ENCODE measurements around the gene MAP3K6. TPM values are rescaled to one million over a fixed set of nuclear protein-coding genes. Genes with fewer than 3 reads are reported as not detected.

The MAP3K6 gene
- total and polyA plus RNA-seq, 4 donors, result 11.5 to 164 (median 87.6) TPM

DNA sequence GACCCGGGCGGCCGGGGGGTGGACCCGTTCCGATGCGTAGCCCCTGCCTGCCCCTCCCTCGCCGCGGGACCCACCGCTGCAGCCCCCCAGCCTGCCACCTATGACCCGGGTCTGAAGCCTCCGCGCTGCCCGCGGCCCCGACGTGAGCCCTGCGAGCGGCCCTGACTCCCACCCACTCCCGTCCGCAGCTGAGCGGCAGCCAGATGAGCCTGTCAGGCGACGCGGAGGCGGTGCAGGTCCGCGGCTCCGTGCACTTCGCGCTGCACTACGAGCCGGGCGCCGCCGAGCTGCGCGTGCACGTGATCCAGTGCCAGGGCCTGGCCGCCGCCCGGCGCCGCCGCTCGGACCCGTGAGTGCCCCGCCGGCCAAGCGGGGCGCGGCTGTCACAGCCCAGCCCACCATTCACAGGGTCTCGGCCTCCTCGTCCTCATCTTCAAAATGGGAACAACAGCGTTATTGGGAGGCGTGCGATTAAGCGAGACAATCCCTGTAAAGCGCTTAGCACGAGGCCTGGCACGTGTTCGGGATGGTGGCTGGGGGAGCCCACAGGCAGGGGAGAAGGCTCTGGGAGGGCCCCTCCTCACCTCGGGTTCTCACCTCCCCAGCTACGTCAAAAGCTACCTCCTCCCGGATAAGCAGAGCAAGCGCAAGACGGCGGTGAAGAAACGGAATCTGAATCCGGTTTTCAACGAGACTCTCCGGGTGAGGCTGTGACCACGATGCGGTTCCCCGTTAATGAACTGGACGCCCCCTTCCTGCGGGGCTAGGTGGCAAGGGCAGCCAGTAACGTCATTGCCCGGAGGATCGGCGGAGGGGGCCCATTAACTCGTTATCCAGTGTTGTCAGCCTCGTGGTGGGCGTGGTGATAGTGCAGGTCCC is 16.7 kb downstream of the MAP3K6 start:
- H3K36me3 ChIP-seq (ENCODE audit: control insufficient read depth in 1 of 2, insufficient read depth in 2 of 2, low read length in 1 of 2), result peaks cover 0 to 4% of the 10 kb centered on the region in 2 donors
- H3K9me3 ChIP-seq (ENCODE audit: control insufficient read depth, low read length), result no peaks in the 10 kb centered on the region
- H3K4me3 ChIP-seq (ENCODE audit: low read length in 2 of 2), result no peak overlapping the region
- DNase-seq, result peak in 1 of 2 donors; percentile 90
- no peaks in the 10 kb centered on the region for H3K27me3 ChIP-seq (ENCODE audit: control insufficient read depth in 1 of 2, insufficient read depth in 2 of 2, low read length in 1 of 2)
- WGBS, 2 donors, result 4 to 6% methylated on average over 81 to 84 of the region's 84 CpGs
- intact Hi-C loops (cut with DNase I), result no loop called here
- H3K4me1 ChIP-seq (ENCODE audit: control insufficient read depth in 1 of 2, insufficient read depth in 2 of 2, low read length in 2 of 2), result no peaks in the 10 kb centered on the region
- no peak overlapping the region for H3K27ac ChIP-seq (ENCODE audit: low read depth in 1 of 2, low read length in 2 of 2)
- ATAC-seq (ENCODE audit: low FRiP score), result peak; percentile 68

DNA sequence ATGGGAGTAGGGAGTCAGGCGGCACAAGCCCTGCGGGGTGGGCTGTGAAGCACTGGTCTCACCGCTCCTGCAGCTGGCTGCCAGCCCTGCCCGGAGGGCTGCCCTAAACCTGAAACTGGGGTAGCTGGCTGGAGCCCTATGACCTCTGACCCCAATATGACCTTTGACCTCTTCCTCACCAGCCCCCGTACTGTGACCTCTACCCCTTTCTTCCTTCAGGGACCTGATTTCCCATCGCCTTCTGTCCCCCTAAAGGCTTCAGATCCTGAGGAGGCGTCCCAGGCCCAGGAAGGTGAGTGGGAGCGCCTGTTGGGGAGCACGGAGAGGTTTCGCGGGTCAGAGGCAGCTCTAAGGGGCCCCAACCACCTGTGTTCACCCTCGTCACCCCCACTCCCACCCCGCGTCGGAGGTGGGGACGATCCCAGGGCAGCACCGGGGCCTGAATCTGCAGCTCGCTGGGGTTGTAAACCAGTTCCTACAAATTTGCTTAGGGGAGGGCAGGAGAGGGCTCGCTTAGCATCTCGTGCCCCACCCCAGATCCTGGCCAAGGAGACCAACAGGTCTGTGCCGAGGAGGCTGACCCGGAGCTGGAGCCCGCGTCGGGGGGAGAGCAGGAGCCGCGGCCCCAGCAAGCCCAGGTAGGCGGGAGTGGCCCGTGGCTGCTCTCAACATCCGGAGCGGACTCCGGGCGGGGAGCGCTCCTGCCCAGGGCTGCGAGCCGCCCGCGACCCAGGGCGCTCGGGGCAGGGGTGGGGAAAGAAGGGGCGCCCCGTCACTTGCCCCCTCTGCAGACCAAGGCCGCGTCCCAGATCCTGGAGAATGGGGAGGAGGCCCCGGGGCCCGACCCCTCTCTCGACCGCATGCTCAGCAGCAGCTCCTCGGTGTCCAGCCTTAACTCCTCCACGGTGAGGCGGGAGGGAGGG is 17.6 kb downstream of the MAP3K6 start:
- H3K4me3 ChIP-seq (ENCODE audit: low read length in 2 of 2), result no peak overlapping the region
- no peaks in the 10 kb centered on the region for H3K27me3 ChIP-seq (ENCODE audit: control insufficient read depth in 1 of 2, insufficient read depth in 2 of 2, low read length in 1 of 2)
- WGBS, 2 donors, result 18 to 20% methylated on average over 45 to 51 of the region's 51 CpGs
- no peaks in the 10 kb centered on the region for H3K4me1 ChIP-seq (ENCODE audit: control insufficient read depth in 1 of 2, insufficient read depth in 2 of 2, low read length in 2 of 2)
- ATAC-seq (ENCODE audit: low FRiP score), result peak; percentile 23
- H3K36me3 ChIP-seq (ENCODE audit: control insufficient read depth in 1 of 2, insufficient read depth in 2 of 2, low read length in 1 of 2), result peaks cover 0 to 4% of the 10 kb centered on the region in 2 donors
- DNase-seq, result no peak
- intact Hi-C loops (cut with DNase I), result no loop called here
- no peak overlapping the region for H3K27ac ChIP-seq (ENCODE audit: low read depth in 1 of 2, low read length in 2 of 2)
- H3K9me3 ChIP-seq (ENCODE audit: control insufficient read depth, low read length), result no peaks in the 10 kb centered on the region

DNA sequence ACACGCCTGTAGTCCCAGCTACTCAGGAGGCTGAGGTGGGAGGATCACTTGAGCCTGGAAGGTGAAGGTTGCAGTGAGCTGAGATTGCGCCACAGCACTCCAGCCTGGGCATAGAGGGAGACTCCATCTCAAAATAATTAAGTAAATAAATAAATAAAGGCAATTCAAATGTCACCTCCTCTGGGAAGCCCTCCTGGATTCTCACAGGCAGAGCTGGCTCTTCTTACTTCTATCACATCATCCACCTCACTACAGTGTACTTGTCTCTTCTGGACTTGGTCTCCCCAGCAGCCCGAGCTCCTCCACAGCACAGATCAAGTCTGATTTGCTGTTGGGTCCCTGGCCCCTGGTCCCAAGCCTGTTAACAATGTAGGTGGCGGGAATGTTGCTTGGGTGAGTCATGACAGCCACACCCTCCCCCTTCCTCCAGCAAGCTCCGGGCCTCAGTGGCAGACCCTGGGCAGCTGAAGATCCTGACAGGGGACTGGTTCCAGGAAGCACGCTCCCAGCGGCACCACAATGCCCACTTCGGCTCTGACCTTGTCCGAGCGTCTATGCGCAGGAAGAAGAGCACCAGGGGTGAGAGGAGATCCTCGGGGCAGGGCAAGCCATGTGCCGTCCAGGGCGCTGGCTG is 19.7 kb downstream of the MAP3K6 start:
- no peak overlapping the region for H3K4me3 ChIP-seq (ENCODE audit: low read length in 2 of 2)
- ATAC-seq (ENCODE audit: low FRiP score), result no peak
- DNase-seq, result no peak
- H3K27me3 ChIP-seq (ENCODE audit: control insufficient read depth in 1 of 2, insufficient read depth in 2 of 2, low read length in 1 of 2), result no peaks in the 10 kb centered on the region
- H3K9me3 ChIP-seq (ENCODE audit: control insufficient read depth, low read length), result no peaks in the 10 kb centered on the region
- no peaks in the 10 kb centered on the region for H3K36me3 ChIP-seq (ENCODE audit: control insufficient read depth in 1 of 2, insufficient read depth in 2 of 2, low read length in 1 of 2)
- intact Hi-C loops (cut with DNase I), result no loop called here
- WGBS, 2 donors, result 80 to 83% methylated on average over 14 of the region's 14 CpGs
- H3K4me1 ChIP-seq (ENCODE audit: control insufficient read depth in 1 of 2, insufficient read depth in 2 of 2, low read length in 2 of 2), result no peaks in the 10 kb centered on the region
- no peak overlapping the region for H3K27ac ChIP-seq (ENCODE audit: low read depth in 1 of 2, low read length in 2 of 2)

DNA sequence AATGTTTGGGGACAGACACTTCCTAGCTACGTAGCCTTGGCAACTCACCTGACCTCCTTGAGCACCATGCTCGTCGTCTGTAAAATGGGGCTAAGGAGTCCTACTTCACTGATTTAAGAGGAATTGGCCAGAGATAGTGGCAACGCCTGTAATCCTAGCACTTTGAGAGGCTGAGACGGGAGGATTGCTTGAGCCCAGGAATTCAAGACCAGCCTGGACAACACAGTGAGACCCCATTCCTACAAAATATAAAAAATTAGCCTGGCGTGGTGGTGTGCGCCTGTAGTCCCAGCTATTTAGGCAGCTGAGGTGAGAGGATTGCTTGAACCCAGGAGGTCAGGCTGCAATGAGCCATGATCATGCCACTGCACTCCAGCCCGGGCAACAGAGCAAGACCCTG is 20.4 kb downstream of the MAP3K6 start:
- no peaks in the 10 kb centered on the region for H3K4me1 ChIP-seq (ENCODE audit: control insufficient read depth in 1 of 2, insufficient read depth in 2 of 2, low read length in 2 of 2)

DNA sequence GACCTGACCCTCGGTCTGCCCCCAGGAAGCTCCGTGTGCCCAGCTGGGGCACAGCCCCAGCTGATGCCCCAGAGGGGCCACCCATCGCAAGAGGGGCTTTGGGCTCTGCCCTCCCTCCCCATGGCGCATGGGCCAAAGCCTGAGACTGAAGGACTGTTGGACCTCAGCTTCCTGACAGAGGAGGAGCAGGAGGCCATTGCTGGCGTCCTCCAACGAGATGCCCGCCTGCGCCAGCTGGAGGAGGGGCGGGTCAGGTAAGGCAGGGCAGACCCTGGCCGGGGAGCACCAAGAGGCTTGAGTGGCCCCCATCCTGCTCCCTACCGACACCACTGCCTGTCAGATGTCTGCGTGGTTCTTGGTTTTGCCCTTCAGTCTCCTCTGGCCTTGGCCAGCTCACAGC is 21.5 kb downstream of the MAP3K6 start:
- no peaks in the 10 kb centered on the region for H3K27me3 ChIP-seq (ENCODE audit: control insufficient read depth in 1 of 2, insufficient read depth in 2 of 2, low read length in 1 of 2)
- WGBS, 2 donors, result 89 to 90% methylated on average over 10 to 12 of the region's 12 CpGs
- no peak overlapping the region for H3K4me3 ChIP-seq (ENCODE audit: low read length in 2 of 2)
- H3K27ac ChIP-seq (ENCODE audit: low read depth in 1 of 2, low read length in 2 of 2), result no peak overlapping the region
- intact Hi-C loops (cut with DNase I), result no loop called here
- DNase-seq (no peak), ATAC-seq (ENCODE audit: low FRiP score) (no peak)
- H3K9me3 ChIP-seq (ENCODE audit: control insufficient read depth, low read length), result no peaks in the 10 kb centered on the region
- no peaks in the 10 kb centered on the region for H3K36me3 ChIP-seq (ENCODE audit: control insufficient read depth in 1 of 2, insufficient read depth in 2 of 2, low read length in 1 of 2)
- H3K4me1 ChIP-seq (ENCODE audit: control insufficient read depth in 1 of 2, insufficient read depth in 2 of 2, low read length in 2 of 2), result no peaks in the 10 kb centered on the region

More for the DNA sequence above, 20.4 kb downstream of the MAP3K6 start:
- WGBS, 2 donors, result 92 to 94% methylated on average over 8 of the region's 8 CpGs
- DNase-seq (no peak), ATAC-seq (ENCODE audit: low FRiP score) (no peak)
- no peak overlapping the region for H3K4me3 ChIP-seq (ENCODE audit: low read length in 2 of 2)
- H3K27me3 ChIP-seq (ENCODE audit: control insufficient read depth in 1 of 2, insufficient read depth in 2 of 2, low read length in 1 of 2), result no peaks in the 10 kb centered on the region
- intact Hi-C loops (cut with DNase I), result no loop called here
- H3K36me3 ChIP-seq (ENCODE audit: control insufficient read depth in 1 of 2, insufficient read depth in 2 of 2, low read length in 1 of 2), result no peaks in the 10 kb centered on the region
- no peak overlapping the region for H3K27ac ChIP-seq (ENCODE audit: low read depth in 1 of 2, low read length in 2 of 2)
- no peaks in the 10 kb centered on the region for H3K9me3 ChIP-seq (ENCODE audit: control insufficient read depth, low read length)

DNA sequence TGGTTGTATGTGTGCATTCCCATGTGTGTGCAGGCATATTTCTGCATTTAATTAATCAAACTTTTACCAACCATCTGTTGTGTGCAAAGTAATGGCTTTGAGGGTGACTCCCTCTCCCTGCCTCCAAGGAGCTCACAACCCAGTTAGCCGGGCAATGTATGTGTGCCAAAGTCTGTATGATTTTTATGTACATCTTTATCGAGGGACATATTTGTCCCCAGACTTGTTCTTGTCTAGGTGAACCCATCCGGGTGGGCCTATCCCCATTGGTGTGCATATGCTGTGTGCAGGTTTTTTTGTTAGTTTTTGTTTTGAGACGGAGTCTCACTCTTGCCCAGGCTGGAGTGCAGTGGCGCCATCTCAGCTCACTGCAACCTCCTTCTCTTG is 23.1 kb downstream of the MAP3K6 start:
- Histone ChIP-seq H3K9me3 (ENCODE audit: control insufficient read depth, low read length) (no peaks in the 10 kb centered on the region), H3K4me1 (ENCODE audit: control insufficient read depth in 1 of 2, insufficient read depth in 2 of 2, low read length in 2 of 2) (no peaks in the 10 kb centered on the region), H3K27ac (ENCODE audit: low read depth in 1 of 2, low read length in 2 of 2) (no peak overlapping the region), H3K4me3 (ENCODE audit: low read length in 2 of 2) (no peak overlapping the region), H3K27me3 (ENCODE audit: control insufficient read depth in 1 of 2, insufficient read depth in 2 of 2, low read length in 1 of 2) (no peaks in the 10 kb centered on the region), H3K36me3 (ENCODE audit: control insufficient read depth in 1 of 2, insufficient read depth in 2 of 2, low read length in 1 of 2) (no peaks in the 10 kb centered on the region)
- DNase-seq, result no peak
- 78 to 82% methylated on average over 5 of the region's 5 CpGs for WGBS, 2 donors
- intact Hi-C loops (cut with DNase I), result no loop called here
- no peak for ATAC-seq (ENCODE audit: low FRiP score)

DNA sequence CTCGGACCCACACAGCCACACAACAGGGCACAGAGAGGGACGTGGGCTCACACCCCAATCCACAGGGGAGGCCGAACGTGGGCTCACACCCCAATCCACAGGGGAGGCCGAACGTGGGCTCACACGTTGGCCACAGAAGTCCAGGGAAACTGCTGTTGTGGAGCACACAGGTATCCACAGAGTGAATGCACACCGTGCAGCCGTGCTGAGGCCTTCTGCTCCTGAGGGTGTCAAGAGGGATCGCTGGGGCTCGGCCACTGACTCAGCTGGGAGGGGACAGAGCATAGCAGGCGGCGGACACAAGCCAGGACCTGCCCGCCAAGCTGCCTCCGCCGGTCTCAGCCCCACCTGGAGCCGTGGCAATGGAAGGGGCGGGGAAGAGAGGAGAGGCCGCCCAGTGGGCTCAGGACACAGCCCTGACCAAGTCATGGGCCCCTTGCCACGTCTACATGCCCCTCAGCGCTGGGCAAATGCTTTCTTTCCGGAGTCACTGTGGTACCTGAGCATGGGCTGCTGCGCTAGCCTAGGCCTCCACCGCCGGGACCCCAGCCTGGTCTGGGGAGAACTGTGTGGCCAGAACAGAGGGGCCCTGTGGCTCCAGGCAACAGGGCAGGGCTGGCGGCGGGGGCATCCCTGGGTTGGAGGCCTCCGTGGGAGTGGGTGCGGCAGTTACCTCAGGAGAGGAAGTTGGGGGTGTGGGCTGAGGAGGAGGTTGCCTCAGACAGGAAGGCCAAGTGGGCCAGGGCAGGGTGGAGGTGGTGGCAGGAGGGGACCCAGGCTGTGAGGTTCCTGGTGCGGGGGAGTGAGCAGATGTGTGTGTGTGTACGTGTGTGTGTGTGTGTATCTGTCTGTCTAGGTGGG is 23.8 kb downstream of the MAP3K6 start:
- WGBS, 2 donors, result 69 to 71% methylated on average over 30 to 31 of the region's 31 CpGs
- Histone ChIP-seq H3K27me3 (ENCODE audit: control insufficient read depth in 1 of 2, insufficient read depth in 2 of 2, low read length in 1 of 2) (no peaks in the 10 kb centered on the region), H3K27ac (ENCODE audit: low read depth in 1 of 2, low read length in 2 of 2) (no peak overlapping the region), H3K36me3 (ENCODE audit: control insufficient read depth in 1 of 2, insufficient read depth in 2 of 2, low read length in 1 of 2) (no peaks in the 10 kb centered on the region), H3K4me3 (ENCODE audit: low read length in 2 of 2) (no peak overlapping the region), H3K4me1 (ENCODE audit: control insufficient read depth in 1 of 2, insufficient read depth in 2 of 2, low read length in 2 of 2) (no peaks in the 10 kb centered on the region), H3K9me3 (ENCODE audit: control insufficient read depth, low read length) (no peaks in the 10 kb centered on the region)
- peak; percentile 46 for ATAC-seq (ENCODE audit: low FRiP score)
- DNase-seq, result no peak
- intact Hi-C loops (cut with DNase I), result no loop called here

DNA sequence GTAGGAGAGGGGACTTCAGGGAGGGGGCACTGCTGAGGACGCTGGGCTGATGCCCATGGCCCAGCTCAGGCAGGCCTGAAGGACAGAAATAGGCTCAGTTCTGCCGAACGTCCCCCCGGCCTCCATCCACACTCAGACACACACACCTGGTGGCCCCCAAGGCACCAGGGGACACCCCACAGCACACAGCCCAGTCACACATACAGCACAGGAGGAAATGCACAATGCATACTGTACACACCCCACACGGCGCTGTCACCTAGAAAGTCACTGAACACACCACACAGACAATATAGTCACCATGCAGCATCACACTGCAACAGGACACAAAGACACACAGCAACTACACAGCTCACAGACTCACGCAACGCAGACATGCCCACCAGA is 24.4 kb downstream of the MAP3K6 start:
- ATAC-seq (ENCODE audit: low FRiP score) (no peak), DNase-seq (no peak)
- Histone ChIP-seq H3K4me1 (ENCODE audit: control insufficient read depth in 1 of 2, insufficient read depth in 2 of 2, low read length in 2 of 2) (no peaks in the 10 kb centered on the region), H3K36me3 (ENCODE audit: control insufficient read depth in 1 of 2, insufficient read depth in 2 of 2, low read length in 1 of 2) (no peaks in the 10 kb centered on the region), H3K4me3 (ENCODE audit: low read length in 2 of 2) (no peak overlapping the region), H3K27me3 (ENCODE audit: control insufficient read depth in 1 of 2, insufficient read depth in 2 of 2, low read length in 1 of 2) (no peaks in the 10 kb centered on the region), H3K9me3 (ENCODE audit: control insufficient read depth, low read length) (no peaks in the 10 kb centered on the region), H3K27ac (ENCODE audit: low read depth in 1 of 2, low read length in 2 of 2) (no peak overlapping the region)
- WGBS, 2 donors, result 81 to 87% methylated on average over 8 of the region's 8 CpGs
- intact Hi-C loops (cut with DNase I), result no loop called here
